Measurements from ENCODE around the gene KDM4C. TPM values are rescaled to one million over a fixed set of nuclear protein-coding genes. Genes with fewer than 3 reads are reported as not detected.

Gene KDM4C
- total and polyA plus RNA-seq, 2 of the 8 experiments (the other 6 are each of a cell fraction or from before 2014, with no cell fraction given): 13.0 to 26.1 TPM

GRCh38 chr9:7165331-7165975 is 407.7 kb downstream of the KDM4C start (continued):
- TF ChIP-seq CHD7 (IDR thresholded peaks at IDR 0.05; ENCODE audit: insufficient replicate concordance, low read length) (no peak), SP2 (IDR thresholded peaks at IDR 0.05; ENCODE audit: low read length) (no peak), HDAC6 (IDR thresholded peaks at IDR 0.05; ENCODE audit: low read depth, low read length) (no peak), SUZ12 (IDR thresholded peaks at IDR 0.05; ENCODE audit: low read length) (no peak)

Measured in H1 (cell line).